ENCODE measurements around the gene ATG101.

ATG101 gene

DNA sequence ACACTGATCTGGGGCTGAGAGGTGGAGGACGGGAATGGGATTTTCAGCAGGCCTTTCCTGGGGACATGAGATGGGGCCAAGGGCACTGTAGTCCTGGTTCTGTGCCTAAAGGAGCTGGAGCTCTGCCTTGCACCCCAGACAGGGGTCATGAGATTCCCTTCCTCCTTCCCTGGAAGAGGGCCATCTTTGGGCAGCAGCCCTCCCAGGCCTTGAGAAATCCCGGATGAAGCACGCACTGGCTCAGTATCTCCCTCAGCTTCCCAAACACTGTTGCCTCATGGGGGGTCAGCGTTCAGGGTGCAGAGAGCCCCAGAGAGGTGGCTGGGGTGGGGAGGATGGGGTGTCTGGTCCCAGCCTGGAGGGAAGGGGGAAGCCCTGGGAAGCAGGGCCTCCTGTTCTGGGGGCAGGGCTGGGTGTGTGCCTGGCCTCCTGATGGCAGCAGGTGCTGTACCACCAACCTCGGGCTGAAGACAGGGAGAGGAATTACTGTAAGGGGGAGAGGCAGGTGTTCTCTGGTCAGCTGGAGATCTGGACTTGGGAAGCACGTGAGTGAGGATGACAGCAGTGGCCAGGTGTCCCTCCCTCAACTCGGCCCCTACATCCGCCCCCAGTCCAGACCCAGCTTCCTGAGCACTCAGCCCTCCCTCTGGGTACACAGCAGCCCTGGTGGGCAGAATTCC, 26.9 kb upstream of the ATG101 start:
- DNase-seq (ENCODE audit: low read depth): no peak

DNA sequence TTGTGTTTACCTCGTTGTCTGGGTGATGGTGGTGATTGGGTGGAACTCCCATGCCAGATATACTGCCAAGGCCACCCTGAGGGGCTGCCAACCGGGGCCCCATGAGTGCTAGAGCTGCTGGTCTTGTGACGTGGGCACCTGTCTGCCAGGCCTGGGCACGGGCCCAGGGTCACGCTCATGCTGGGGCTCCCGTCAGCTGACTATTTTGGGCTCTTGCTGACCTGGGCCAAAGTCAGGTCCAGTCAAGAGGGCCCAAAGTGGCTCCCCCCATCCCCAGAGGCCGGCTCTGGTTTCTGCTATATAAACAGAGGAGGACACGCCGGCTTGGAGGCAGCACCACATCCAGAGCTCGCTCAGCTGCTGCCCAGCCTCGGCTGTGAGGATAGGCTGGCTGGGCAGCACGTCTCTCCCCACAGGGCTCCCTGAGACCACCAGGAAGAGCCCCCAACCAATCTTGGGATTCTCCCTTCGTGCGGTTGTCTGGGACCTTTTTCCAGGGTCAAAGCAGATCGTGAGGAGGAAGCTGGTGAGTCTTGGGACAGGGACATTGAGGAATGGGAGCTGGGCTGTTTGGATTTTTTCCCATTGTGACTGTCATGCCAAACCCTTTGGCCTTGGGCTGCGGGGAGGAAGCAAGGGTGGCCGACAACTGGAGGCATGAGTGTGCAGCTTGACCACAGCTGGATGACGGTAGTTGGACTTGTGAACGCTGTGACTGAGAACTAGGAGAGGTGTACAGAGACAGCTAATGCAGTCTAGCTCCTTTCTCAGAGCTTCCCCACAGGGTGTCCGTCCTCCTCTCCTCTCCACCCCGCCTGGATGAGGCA, 26.2 kb upstream of the ATG101 start:
- no peak for DNase-seq (ENCODE audit: low read depth)

DNA sequence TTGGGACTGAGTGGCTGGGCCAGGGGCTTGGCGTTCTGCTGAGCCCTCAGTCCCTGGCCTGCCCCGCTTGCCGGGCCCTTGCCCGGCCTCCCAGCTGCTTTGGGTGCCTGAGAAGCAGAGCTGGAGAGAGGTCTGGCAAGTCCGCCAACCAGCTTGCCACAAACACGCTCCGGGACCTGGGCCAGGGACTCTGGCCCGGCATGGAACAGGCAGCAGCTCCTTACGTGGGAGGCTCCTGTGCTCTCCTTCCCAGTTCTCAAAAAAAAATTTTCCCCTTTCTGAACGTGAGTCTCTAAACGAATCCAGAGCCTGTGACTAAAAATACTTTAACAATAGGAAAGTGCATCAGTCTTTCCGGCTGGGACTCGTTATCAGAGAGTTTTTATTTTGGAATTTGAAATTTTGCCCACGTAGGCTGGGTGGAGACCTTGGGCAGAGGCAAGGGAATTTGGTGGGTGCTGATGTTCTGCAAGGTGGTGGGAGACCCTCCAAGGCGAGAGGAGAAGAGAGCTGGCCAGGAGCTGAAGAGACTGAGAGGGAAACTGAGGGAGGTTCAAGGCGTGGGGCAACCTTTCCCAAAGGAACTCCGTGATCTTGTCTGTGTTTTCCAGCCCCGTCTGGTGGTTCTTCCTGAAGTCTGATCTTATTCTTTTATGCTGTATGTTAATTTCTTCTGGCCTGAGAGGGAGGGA, 25.3 kb upstream of the ATG101 start:
- DNase-seq (ENCODE audit: low read depth): no peak

- no peak for DNase-seq (ENCODE audit: low read depth)
Measured at GRCh38 chr12:52045794-52046199, 24.0 kb upstream of the ATG101 start.

GRCh38 chr12:52046859-52047258, 22.9 kb upstream of the ATG101 start:
- no peak for DNase-seq (ENCODE audit: low read depth)

GRCh38 chr12:52049286-52049685, 20.5 kb upstream of the ATG101 start:
- DNase-seq (ENCODE audit: low read depth): no peak

DNA sequence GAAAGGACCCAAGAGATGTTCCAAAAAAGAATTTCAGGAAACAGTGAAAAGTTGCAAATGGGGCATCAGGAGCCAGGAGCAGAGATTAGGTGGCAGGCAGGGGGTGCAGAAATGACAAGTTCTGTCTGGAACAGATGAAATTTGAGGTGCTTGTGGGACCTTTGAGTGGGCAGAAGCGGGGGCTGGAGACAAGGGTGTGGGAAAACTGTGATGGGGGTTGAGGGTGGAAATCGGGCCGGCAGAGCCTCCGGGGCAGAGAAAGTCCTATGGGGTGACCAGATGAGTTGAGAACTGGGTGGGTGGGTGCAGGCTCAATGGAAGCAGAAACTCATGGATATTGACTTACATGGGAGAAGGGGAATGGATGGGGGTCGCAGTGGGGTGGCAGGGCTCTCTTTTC, 20.1 kb upstream of the ATG101 start:
- DNase-seq (ENCODE audit: low read depth): no peak

DNA sequence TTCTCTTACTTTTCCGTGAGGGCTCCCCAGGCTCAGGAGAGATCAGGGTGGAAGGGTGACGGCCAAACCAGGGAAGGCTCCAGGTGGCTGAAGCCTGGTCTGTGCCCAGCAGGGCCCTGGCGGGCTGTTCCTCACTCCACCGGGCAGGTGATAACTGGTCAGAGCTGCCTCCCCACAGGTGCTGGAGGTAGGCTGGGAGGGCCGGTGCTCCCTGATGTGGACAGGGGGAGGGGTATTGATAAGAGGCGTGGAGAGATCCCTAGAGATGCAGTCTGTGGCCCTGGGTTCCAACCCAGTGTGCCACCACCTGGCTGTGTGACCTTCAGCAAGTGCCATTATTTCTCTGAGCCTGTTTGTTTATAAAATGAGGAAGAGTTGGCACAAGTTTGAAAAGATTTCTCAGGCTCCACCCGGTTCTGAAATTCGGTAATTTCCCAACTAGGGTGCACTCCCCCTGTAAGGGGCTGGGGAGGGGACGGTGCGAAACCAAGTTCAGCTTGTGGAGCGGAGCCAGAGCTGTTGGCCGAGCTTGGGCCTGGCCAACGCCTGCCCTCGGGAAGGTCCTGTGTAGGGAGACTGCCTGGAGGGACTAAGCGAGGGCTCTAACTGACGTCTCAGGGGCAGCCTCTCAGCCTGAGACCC, 19.5 kb upstream of the ATG101 start:
- DNase-seq (ENCODE audit: low read depth): no peak

DNA sequence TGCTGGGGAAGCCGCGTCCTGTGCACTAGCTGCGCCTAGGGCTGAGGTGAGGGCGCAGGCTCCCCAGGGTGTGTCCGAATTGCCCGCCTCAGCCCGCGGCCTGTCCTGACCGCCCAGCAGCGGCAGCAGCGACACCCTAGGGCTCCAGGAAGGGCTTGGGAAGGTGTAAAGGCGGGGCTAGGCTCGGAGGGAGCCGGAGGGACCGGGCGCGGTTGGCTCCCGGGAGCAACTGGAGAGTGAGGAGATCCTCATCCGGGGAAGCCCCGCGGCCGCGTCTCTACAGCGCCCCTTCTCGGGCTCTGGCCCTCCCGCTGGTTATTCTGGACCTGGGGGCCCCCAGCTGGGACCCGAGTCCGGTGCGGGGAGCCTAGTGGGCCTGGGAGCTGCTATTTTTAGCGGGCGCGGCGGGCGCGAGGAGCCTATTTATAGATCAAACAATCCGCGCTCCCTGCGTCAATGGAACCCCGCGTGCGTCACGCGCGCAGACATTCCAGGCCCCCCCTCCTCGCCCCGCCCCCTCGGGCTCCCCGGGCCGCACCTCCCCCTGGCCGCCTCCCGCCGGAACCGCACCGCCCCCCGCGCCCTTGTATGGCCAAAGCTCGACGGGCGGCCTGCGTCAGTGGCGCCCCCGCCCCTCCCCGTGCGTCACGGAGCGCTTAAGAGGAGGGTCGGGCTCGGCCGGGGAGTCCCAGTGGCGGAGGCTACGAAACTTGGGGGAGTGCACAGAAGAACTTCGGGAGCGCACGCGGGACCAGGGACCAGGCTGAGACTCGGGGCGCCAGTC, 18.8 kb upstream of the ATG101 start, which contains the start of gene NR4A1:
Gene NR4A1, plus strand, starts transcription at position 685 of the 784 bp plus-strand sequence. CDS start 2,887 bp downstream, outside the sequence.
- peak; percentile 97 for DNase-seq (ENCODE audit: low read depth)

DNA sequence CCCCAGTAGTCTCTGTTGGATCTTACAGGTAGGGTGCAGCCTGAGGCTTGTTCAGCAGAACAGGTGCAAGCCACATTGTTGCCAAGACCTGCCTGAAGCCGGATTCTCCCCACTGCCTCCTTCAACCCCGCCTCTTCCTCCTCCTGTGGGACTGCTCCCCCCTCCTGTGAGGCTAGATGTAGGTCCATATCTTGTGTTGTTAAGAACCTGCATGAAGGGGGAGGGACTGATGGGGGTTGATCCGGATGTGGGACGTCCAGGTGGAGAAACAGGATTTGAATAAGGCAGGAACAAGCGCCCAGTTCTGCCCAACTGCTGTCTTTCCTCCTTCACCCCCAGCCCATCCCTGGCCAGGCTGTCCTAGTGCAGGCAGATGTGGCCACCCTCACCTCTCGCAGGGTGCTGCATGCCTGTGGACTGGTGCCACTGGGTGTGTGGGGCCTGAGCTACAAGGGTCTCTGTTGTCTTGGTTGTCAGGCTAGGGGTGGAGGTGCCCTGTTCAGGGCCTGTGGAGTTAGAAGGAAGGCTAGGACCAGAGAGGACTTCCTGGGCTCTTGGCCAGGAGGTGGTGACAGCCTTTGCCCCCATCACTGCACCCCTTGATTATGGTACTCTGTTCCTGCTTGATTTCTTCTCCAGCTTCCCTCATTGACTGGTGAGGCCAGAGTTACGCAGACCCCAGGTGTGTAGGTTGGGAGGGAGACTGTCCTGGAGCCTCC, 17.2 kb upstream of the ATG101 start:
- no peak for DNase-seq (ENCODE audit: low read depth)

DNA sequence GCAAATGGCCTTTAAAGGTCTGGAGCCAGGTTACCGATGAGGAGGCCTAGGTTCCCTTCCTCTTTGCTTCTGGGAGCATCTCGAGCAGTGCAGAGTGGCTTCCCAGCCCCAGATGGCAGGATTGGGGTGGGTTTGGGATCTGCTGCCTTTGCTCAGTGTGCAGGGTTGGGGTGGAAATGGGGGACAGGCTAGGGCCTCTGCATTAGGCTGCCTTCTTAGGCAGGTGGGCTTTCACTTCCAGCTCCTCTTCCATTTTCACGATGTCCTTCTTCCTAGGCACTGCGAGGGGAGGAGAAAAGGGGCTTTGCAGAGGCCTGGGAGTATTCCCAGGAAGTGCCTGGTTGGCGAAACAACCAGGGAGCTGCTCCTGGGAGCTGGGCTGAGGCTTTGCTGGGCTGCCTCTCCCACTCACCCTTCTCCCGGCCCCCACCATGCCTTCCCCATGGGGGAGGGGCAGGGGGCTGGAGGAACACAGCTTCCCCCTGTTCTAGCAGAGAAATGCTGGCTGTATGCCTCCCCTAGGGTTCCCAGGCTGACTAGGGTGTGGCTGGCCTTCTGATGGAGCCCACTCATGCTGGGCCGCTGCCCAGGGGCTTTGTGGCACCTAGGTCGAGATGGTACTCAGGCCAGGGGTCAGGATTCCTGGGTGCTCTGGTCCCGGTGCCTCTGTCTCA, 16.1 kb upstream of the ATG101 start:
- no peak for DNase-seq (ENCODE audit: low read depth)

- no peak for DNase-seq (ENCODE audit: low read depth)
Measured at GRCh38 chr12:52054231-52054832, 15.4 kb upstream of the ATG101 start.

DNA sequence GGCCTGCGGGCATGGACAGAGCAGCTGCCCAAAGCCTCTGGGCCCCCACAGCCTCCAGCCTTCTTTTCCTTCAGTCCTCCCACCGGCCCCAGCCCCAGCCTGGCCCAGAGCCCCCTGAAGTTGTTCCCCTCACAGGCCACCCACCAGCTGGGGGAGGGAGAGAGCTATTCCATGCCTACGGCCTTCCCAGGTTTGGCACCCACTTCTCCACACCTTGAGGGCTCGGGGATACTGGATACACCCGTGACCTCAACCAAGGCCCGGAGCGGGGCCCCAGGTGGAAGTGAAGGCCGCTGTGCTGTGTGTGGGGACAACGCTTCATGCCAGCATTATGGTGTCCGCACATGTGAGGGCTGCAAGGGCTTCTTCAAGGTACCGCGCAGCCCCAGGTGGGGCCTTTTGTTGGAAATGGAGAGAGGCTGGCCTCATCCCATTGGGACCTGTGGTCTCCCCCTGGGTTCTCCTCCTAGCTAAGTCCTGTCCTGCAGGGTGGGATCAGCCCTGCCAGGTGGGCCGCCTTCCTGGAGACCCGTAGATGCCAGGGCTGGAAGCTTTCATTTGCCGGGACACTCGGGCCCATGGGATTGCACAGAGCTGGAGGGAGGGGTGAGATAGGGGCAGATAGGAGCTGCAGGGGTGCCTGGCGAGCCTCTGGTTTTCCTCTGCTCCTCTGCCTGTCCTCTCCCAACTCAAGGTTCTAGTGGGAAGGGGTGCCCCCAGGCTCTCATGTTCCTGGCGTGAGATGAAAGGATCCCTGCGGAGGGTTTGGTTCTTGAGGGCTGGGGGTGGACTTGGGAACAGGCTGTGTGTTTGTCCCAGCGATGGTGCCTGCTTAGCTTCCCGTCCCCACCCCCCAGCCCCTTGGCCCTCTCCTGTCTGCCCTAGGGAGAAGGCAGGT, 14.7 kb upstream of the ATG101 start:
- no peak for DNase-seq (ENCODE audit: low read depth)

- no peak for DNase-seq (ENCODE audit: low read depth)
Measured at GRCh38 chr12:52055731-52056711, 13.8 kb upstream of the ATG101 start.

GRCh38 chr12:52056801-52057637, 12.8 kb upstream of the ATG101 start:
- DNase-seq (ENCODE audit: low read depth): no peak

Data from stimulated activated CD8-positive, alpha-beta memory T cell treated with anti-CD3 and anti-CD28 coated beads, Interleukin-7, amount 100 ng/mL, for 24 hours (primary cell).